Hepatocyte (in vitro differentiated cells): ENCODE measurements around the gene PEX26. TPM values are rescaled to one million over a fixed set of nuclear protein-coding genes. Genes with fewer than 3 reads are reported as not detected.

Experiments used
- DNase-seq: peaks from one replicate; pipeline ENCODE4 v3.0.0-alpha.2; 2016; ENCODE audit warnings: low spot score
- H2AFZ ChIP-seq: fragments of 200-600 bp; sonication (generic); 2 replicates; pipeline ENCODE4 v1.6.0; 2016; ENCODE audit warnings: antibody characterized with exemption, mild to moderate bottlenecking
- H3K27ac ChIP-seq: fragments of 200-600 bp; sonication (generic); 2 replicates; pipeline ENCODE4 v1.5.1; 2016; ENCODE audit warnings: mild to moderate bottlenecking
- H3K27me3 ChIP-seq: fragments of 200-600 bp; sonication (generic); 2 replicates; pipeline ENCODE4 v1.6.1; 2016
- H3K36me3 ChIP-seq: fragments of 200-600 bp; sonication (generic); replicated peaks from 2 replicates; pipeline ENCODE4 v1.5.1; 2016; ENCODE audit warnings: low read depth; ENCODE audit not compliant: insufficient read depth
- H3K4me1 ChIP-seq: fragments of 200-600 bp; sonication (generic); 2 replicates; pipeline ENCODE4 v1.5.1; 2016; ENCODE audit warnings: mild to moderate bottlenecking, moderate library complexity; ENCODE audit not compliant: insufficient read depth
- H3K4me2 ChIP-seq: fragments of 200-600 bp; sonication (generic); 2 replicates; pipeline ENCODE4 v1.6.0; 2016
- H3K4me3 ChIP-seq: fragments of 200-600 bp; sonication (generic); 2 replicates; pipeline ENCODE4 v1.5.1; 2016; ENCODE audit warnings: mild to moderate bottlenecking
- H3K79me2 ChIP-seq: fragments of 200-600 bp; sonication (generic); 2 replicates; pipeline ENCODE4 v1.6.0; 2017; ENCODE audit warnings: mild to moderate bottlenecking
- H3K9me2 ChIP-seq: fragments of 200-600 bp; sonication (generic); replicated peaks from 2 replicates; pipeline ENCODE4 v1.6.0; 2017; ENCODE audit warnings: mild to moderate bottlenecking; ENCODE audit not compliant: insufficient read depth
- H3K9me3 ChIP-seq: fragments of 200-600 bp; sonication (generic); 2 replicates; pipeline ENCODE4 v1.5.1; 2016; ENCODE audit warnings: low read depth, mild to moderate bottlenecking
- H4K20me1 ChIP-seq: fragments of 200-600 bp; sonication (generic); 2 replicates; pipeline ENCODE4 v1.6.0; 2016; ENCODE audit warnings: mild to moderate bottlenecking; ENCODE audit not compliant: insufficient read depth, poor library complexity, severe bottlenecking
- CTCF ChIP-seq: fragments of 200-600 bp; sonication (generic); IDR thresholded peaks from 2 replicates; pipeline ENCODE4 v1.5.1; 2016; ENCODE audit warnings: antibody characterized with exemption, mild to moderate bottlenecking; ENCODE audit not compliant: poor library complexity
- EZH2 ChIP-seq: fragments of 200-600 bp; sonication (generic); IDR thresholded peaks from 2 replicates; pipeline ENCODE4 v1.6.1; 2016; ENCODE audit warnings: antibody characterized with exemption, mild to moderate bottlenecking, borderline replicate concordance
- EZH2phosphoT487 ChIP-seq: fragments of 200-600 bp; sonication (generic); IDR thresholded peaks from one replicate; pipeline ENCODE4 v1.6.1; 2018; ENCODE audit warnings: antibody characterized with exemption, mild to moderate bottlenecking, low read depth, moderate library complexity; ENCODE audit not compliant: unreplicated experiment, severe bottlenecking
- WGBS: methylation state at CpG from one replicate; pipeline ENCODE4 v1.1.6; 2016; ENCODE audit warnings: low lambda C conversion rate; ENCODE audit errors: missing lambda C conversion rate; 5-methylcytosine and 5-hydroxymethylcytosine counted together
- polyA plus RNA-seq: library from polyadenylated mRNA; unstranded; fragments of >200 nt; fragmentation: Nextera tagmentation; extraction: Ambion mirVana; gene quantifications from 2 replicates; pipeline ENCODE4 v1.2.1, GENCODE V29; 2016
- total RNA-seq: library from RNA; depleted of rRNA; stranded (reverse); fragments of >200 nt; gene quantifications from 2 replicates; pipeline ENCODE4 v1.2.3, GENCODE V29; 2014

Gene PEX26
- total and polyA plus RNA-seq, 2 experiments from 2014 or later = 5.4 to 30.9 TPM

DNA sequence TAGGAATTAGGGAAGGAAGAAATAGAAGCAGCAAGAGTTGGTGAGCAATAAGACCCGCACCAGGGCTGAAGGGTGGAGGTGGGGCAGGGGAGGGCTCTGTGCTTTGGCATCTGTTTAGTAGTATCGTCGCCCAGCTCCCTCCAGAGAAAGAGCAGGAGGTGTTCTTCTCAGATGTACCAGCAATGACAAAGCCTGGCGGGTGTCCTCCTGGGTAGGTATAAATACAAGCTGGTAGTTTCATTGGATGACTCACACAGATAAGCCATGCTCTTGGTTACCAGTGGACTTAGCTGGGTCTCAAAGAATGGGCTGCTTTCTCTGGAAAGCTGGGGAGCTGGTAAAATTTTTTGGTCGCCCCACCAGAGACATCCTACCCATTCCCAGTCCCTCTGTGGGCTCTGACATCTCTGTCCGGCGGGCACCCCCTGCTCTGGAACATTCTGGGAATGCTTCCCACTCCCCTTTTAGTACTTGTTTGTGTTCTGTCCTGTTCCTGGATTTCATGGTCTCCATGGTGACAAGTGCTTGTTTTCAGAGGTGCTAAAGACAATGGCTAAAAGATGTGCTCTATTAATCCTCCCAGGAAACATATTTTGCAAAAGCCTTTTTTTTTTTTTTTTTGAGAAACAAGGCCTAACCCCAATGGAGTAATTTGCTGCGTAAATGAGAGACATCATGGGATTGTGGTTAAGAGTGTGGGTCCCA is 17.5 kb downstream of the PEX26 start:
- no peak overlapping the region for H3K4me3 ChIP-seq
- H3K27me3 ChIP-seq = no peaks in the 10 kb centered on the region
- H3K4me2 ChIP-seq = no peak overlapping the region
- WGBS = 97% methylated on average over 8 of the region's 8 CpGs
- no peak for DNase-seq
- no peaks in the 10 kb centered on the region for H3K36me3 ChIP-seq
- no peaks in the 10 kb centered on the region for H3K9me3 ChIP-seq
- H3K9me2 ChIP-seq = no peaks in the 10 kb centered on the region
- H2AFZ ChIP-seq = no peak overlapping the region
- peaks cover 6% of the 10 kb centered on the region for H3K4me1 ChIP-seq
- peaks cover 3% of the 10 kb centered on the region for H3K79me2 ChIP-seq
- H4K20me1 ChIP-seq = no peaks in the 10 kb centered on the region
- H3K27ac ChIP-seq = no peak overlapping the region
- TF ChIP-seq EZH2phosphoT487 (no peak), CTCF (no peak), EZH2 (no peak)

DNA sequence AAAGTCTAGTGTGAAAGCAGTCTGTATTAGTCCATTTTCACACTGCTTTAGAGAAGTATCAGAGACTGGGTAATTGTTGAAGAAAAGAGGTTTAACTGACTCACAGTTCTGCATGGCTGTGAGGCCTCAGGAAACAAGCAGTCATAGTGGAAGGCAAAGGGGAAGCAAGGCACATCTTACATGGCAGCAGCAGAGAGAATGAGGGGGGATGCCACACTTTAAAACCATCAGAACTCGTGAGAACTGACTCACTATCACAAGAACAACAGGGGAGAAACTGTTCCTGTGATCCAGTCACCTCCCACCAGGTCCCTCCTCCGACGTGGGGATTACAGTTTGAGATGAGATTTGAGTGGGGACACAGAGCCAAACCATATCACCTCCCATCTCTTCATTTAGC is 19.0 kb downstream of the PEX26 start:
- Histone ChIP-seq H3K27me3 (no peaks in the 10 kb centered on the region), H2AFZ (no peak overlapping the region), H4K20me1 (no peaks in the 10 kb centered on the region), H3K79me2 (peaks cover 3% of the 10 kb centered on the region), H3K9me2 (no peaks in the 10 kb centered on the region), H3K36me3 (no peaks in the 10 kb centered on the region), H3K27ac (no peak overlapping the region), H3K4me3 (no peak overlapping the region), H3K4me1 (peaks cover 3% of the 10 kb centered on the region), H3K9me3 (no peaks in the 10 kb centered on the region), H3K4me2 (no peak overlapping the region)
- DNase-seq = no peak
- TF ChIP-seq CTCF (no peak), EZH2phosphoT487 (no peak), EZH2 (no peak)
- WGBS = 59% methylated on average over 3 of the region's 3 CpGs

- H3K9me2 ChIP-seq = no peaks in the 10 kb centered on the region
- TF ChIP-seq EZH2 (no peak), EZH2phosphoT487 (no peak), CTCF (no peak)
- H2AFZ ChIP-seq = no peak overlapping the region
- no peaks in the 10 kb centered on the region for H4K20me1 ChIP-seq
- H3K4me3 ChIP-seq = no peak overlapping the region
- H3K4me2 ChIP-seq = no peak overlapping the region
- no peaks in the 10 kb centered on the region for H3K4me1 ChIP-seq
- H3K36me3 ChIP-seq = no peaks in the 10 kb centered on the region
- H3K27ac ChIP-seq = no peak overlapping the region
- 98% methylated on average over 3 of the region's 3 CpGs for WGBS
- no peak for DNase-seq
- no peaks in the 10 kb centered on the region for H3K9me3 ChIP-seq
- no peaks in the 10 kb centered on the region for H3K79me2 ChIP-seq
- no peaks in the 10 kb centered on the region for H3K27me3 ChIP-seq
Observed at GRCh38 chr22:18100781-18101180, 23.0 kb downstream of the PEX26 start.
